Activated B cell treated with CpG ODN at 0.5 μM for 24 hours (primary cell): Measurements from ENCODE around the gene CTNNA1. TPM values are rescaled to one million over a fixed set of nuclear protein-coding genes. Genes with fewer than 3 reads are reported as not detected.

Experiments
- ATAC-seq: fragments of 200-7000 bp; cut with Tn5 transposase; one replicate; pipeline ENCODE4 v1.10.0; 2021; ENCODE audit warnings: low read depth, mild to moderate bottlenecking, moderate library complexity
- CTCF ChIA-PET: fragments of 350-600 bp; sonication (Branson Sonifier 250); formaldehyde crosslinking; loops from one replicate; lab custom pipeline; 2021; ENCODE audit warnings: antibody characterized with exemption; lab: Charles Lee
- POLR2A ChIA-PET: fragments of 350-600 bp; sonication (Branson Sonifier 250); formaldehyde crosslinking; loops from one replicate; lab custom pipeline; 2021; ENCODE audit warnings: antibody characterized with exemption; lab: Charles Lee
- DNase-seq: peaks from one replicate; pipeline ENCODE4 v3.0.0; 2022
- H3K27ac Mint-ChIP-seq: one replicate; pipeline ENCODE4 v1.8.0; 2020; ENCODE audit warnings: mixed read lengths
- H3K27me3 Mint-ChIP-seq: one replicate; pipeline ENCODE4 v1.8.0; 2021; ENCODE audit warnings: mixed read lengths
- H3K36me3 Mint-ChIP-seq: one replicate; pipeline ENCODE4 v1.8.0; 2021; ENCODE audit warnings: low read depth, mixed read lengths
- H3K4me1 Mint-ChIP-seq: one replicate; pipeline ENCODE4 v1.8.0; 2021; ENCODE audit warnings: mixed read lengths
- H3K4me3 Mint-ChIP-seq: one replicate; pipeline ENCODE4 v1.8.0; 2020; ENCODE audit warnings: mild to moderate bottlenecking, mixed read lengths
- H3K9me3 Mint-ChIP-seq: one replicate; pipeline ENCODE4 v1.8.0; 2020; ENCODE audit warnings: mixed read lengths
- CTCF ChIP-seq: fragments of 200-600 bp; IDR thresholded peaks from one replicate; pipeline ENCODE4 v1.8.0; 2022; ENCODE audit warnings: antibody characterized with exemption, mild to moderate bottlenecking
- intact Hi-C: fragments of 100-400 bp; cut with micrococcal nuclease; formaldehyde crosslinking; loops from one replicate; pipeline ENCODE4 v1.15.1; 2024
- total RNA-seq: library from RNA; stranded (reverse); gene quantifications from 2 replicates; pipeline ENCODE4 v1.2.3, GENCODE V29; 2022

Gene CTNNA1
- total RNA-seq, 1 donor from 2014 or later, result 76.0 TPM

- Mint-ChIP-seq H3K27ac (no peak overlapping the region), H3K4me1 (no peaks in the 10 kb centered on the region), H3K9me3 (peaks cover 4% of the 10 kb centered on the region), H3K27me3 (no peaks in the 10 kb centered on the region), H3K4me3 (no peak overlapping the region), H3K36me3 (peaks cover 13% of the 10 kb centered on the region)
- no peak for TF ChIP-seq CTCF
- intact Hi-C loops, result no loop called here
- POLR2A ChIA-PET, result no interaction called here
- ATAC-seq (no peak), DNase-seq (no peak)
- CTCF ChIA-PET, result no interaction called here
Observed at GRCh38 chr5:138876811-138877210, 123.6 kb downstream of the CTNNA1 start.

- no peak overlapping the region for H3K4me3 Mint-ChIP-seq
- POLR2A ChIA-PET, result no interaction called here
- peaks cover 4% of the 10 kb centered on the region for H3K9me3 Mint-ChIP-seq
- TF ChIP-seq CTCF, result no peak
- ATAC-seq (no peak), DNase-seq (no peak)
- intact Hi-C loops, result no loop called here
- H3K27me3 Mint-ChIP-seq, result no peaks in the 10 kb centered on the region
- H3K27ac Mint-ChIP-seq, result no peak overlapping the region
- H3K4me1 Mint-ChIP-seq, result peaks cover 11% of the 10 kb centered on the region
- CTCF ChIA-PET, result no interaction called here
- H3K36me3 Mint-ChIP-seq, result peaks cover 10% of the 10 kb centered on the region
Observed at GRCh38 chr5:138878437-138879235, 125.4 kb downstream of the CTNNA1 start.

GRCh38 chr5:138883211-138883610 is 130.0 kb downstream of the CTNNA1 start:
- Mint-ChIP-seq H3K27ac (no peak overlapping the region), H3K4me1 (peaks cover 11% of the 10 kb centered on the region), H3K4me3 (no peak overlapping the region), H3K36me3 (peaks cover 18% of the 10 kb centered on the region), H3K9me3 (no peaks in the 10 kb centered on the region), H3K27me3 (no peaks in the 10 kb centered on the region)
- TF ChIP-seq CTCF, result no peak
- DNase-seq (no peak), ATAC-seq (no peak)
- ChIA-PET POLR2A (no interaction called here), CTCF (no interaction called here)
- intact Hi-C loops, result no loop called here

DNA sequence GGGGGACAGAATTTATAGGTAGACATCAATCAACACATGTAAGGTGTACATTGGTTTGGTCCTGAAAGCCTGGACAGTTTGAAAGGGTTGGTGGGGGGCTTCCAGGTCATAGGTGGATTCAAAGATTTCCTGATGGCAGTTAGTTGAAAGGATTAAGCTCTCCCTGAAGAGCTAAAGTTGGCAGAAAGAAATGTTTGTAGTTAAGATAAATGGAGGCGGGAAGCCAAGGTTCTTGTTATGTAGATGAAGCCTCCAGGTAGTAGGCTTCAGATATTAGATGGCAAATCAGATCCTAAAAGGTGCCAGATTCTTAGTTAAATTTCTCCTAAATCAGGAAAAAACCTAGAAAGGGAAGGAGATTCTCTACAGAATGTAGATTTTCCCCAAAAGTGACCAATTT is 130.9 kb downstream of the CTNNA1 start:
- DNase-seq, result no peak
- CTCF ChIA-PET, result no interaction called here
- no peak for ATAC-seq

More for the DNA sequence above, 130.9 kb downstream of the CTNNA1 start:
- intact Hi-C loops, result no loop called here
- Mint-ChIP-seq H3K27me3 (no peaks in the 10 kb centered on the region), H3K4me1 (peaks cover 11% of the 10 kb centered on the region), H3K36me3 (peaks cover 26% of the 10 kb centered on the region), H3K27ac (no peak overlapping the region), H3K4me3 (no peak overlapping the region), H3K9me3 (no peaks in the 10 kb centered on the region)
- POLR2A ChIA-PET, result no interaction called here
- TF ChIP-seq CTCF, result no peak
